CD4-positive, alpha-beta T cell treated with Interleukin-6 at 100 ng/mL for 8 hours (primary cell): Measurements from ENCODE around the gene NEURL3.
"Not testable (repeated sequence)": the region's sequence is repeated elsewhere in the genome, so short reads cannot be mapped to it uniquely, and the experiment has no call there.

Source experiments
- DNase-seq: peaks from one replicate; pipeline ENCODE4 v3.0.0-alpha.2; 2020; ENCODE audit warnings: mixed read lengths, low spot score

NEURL3 gene

GRCh38 chr2:96506907-96507240, 1.7 kb upstream of the NEURL3 start:
- DNase-seq = no peak

DNA sequence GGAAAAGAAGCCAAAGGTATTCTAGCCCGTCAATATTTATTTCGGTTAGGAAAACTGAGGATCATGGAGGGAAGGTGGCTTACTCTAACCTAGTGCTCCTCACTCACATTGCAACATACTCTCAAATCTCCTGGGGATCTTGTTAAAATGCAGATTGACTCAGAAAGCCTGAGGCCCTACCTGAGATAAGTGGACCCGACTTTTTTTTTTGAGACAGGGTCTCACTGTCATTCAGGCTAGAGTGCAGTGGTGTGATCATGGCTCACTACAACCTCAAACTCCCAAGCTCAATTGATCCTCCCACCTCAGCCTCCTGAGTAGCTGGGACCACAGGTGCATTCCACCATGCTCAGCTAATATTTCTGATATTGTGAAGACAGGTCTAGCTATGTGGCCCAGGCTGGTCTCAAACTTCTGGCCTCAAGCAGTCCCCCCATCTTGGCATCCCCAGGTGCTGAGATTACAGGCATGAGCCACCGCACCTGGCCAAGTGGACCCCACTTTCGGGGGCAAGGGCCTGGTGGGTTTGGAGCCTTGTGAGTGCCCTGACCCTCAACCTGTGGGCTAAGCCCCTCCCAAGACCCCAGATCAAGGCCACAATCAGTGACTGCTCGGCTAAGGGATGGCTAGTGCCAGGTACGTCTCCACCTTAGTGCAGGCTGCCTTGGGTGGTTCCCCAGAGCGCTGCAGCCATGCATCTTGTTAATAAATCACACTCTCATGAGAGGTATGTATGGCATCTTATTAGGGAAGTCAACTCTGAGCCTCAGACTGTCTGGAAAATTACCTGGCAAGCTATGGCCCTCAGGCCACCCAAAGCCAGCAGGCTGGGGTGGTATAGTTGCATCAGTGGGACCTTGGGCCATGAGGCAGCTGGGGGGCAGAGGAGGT, 1.1 kb upstream of the NEURL3 start:
- DNase-seq = no peak

DNA sequence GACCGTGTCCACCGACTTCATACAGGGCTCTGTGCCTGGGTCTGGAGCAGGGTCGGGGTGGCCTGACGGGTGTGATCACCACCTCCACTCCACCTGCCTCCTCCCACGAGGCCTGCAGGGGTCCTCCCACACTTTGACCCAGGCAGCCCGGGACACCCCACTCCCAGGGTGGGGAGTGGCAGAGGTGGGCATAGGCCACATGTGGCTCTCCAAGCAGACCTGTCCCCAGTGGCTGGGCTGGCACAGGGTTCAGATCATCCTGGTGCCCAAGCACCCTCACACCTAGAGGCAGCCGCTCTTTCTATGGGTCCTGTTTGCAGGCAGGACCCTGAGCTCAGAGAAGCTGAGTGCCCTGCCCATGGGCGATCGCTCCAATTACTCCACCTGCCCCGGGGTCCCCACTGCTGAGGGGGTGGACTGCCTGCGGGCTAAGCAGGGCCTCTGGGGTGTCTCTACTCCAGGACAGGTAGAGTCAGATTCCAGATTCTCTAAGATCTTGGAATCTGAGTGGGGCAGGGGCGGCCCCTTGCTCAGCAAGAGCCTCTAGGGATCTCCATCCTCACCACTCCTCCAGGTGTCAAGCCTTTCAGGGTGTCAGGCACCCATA, 1.4 kb downstream of the NEURL3 start:
- no peak for DNase-seq

DNA sequence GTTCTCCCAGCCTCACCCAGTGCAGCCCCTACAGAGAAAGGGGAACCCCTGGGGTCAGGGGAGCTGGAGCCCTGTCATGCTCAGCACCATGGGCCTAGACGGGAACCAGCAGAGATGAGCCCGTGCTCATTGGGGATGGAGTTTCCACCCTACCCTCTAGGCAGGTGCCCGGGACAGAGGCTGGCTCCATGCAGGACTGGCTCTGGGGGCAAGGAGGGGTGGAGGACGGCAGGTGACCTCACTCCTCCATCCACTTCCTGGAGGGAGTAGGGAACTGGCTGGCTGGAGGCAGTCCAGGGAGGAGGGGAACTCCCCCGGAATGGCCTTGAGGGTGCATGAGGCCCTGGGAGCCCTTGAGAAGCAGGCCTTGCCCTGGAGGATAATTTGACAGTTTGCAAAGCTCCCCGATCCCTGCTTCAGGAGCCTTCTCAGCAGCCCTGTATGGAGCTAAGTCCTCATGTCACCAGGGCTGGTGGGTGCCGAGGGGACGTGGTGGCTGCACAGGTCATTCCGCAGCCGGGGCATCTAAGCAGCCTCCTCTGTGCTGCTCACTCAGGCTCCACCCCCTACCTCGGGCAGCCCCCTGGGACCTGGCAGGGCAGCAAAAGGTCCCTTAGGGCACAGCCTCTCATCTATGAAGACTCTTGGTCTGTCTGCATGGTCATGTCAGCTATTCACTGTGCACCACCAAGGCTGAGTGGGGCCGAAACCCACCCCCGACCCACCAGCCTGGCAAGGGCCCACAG, 2.1 kb downstream of the NEURL3 start:
- no peak for DNase-seq

- no peak for DNase-seq
Measured at GRCh38 chr2:96501886-96502810, 3.0 kb downstream of the NEURL3 start.

DNA sequence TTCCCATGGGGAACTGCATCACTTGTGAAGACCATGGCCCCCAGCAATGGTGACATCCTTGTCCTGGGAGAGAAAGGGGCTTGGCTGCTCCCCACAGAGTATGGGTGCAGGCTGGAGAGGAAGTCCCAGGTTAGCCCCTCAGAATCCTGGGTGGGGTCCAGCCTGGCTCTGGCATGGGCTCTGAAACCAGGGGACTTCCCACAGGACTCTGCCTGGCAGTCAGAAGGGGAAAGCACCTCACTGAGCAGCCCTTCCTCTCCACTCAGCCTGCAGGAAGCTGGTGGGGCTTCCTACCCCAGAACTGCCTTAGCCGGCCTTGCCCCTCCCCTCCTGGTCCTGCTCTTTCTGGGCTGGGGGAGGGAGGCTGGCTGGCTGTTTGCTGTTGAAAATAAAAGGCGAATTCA, 3.7 kb downstream of the NEURL3 start:
- peak; percentile 33 for DNase-seq

GRCh38 chr2:96500385-96501066, 4.6 kb downstream of the NEURL3 start:
- no peak for DNase-seq

- DNase-seq = no peak
Measured at GRCh38 chr2:96499061-96499960, 5.8 kb downstream of the NEURL3 start.

DNA sequence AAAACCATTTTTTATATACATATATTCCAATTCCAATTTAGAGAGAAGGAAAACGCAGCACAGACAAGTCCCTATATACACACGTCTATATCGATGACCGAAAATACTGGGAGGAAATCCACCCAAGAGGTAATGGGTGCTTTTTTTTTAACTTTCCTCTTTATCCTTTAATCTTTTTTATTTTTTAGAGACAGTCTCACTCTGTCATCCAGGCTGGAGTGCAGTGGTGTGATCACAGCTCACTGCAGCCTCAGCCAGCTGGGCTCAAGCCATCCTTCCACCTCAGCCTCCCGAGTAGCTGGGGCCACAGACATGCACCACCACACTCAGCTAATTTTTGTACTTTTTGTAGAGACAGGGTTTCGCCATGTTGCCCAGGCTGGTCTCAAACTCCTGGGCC, 6.5 kb downstream of the NEURL3 start:
- not testable (repeated sequence) for DNase-seq

- DNase-seq = no peak
Measured at GRCh38 chr2:96498021-96498431, 7.1 kb downstream of the NEURL3 start.

GRCh38 chr2:96495982-96496629, 9.1 kb downstream of the NEURL3 start:
- no peak for DNase-seq

- DNase-seq = no peak
Measured at GRCh38 chr2:96494188-96494587, 11.0 kb downstream of the NEURL3 start.

DNA sequence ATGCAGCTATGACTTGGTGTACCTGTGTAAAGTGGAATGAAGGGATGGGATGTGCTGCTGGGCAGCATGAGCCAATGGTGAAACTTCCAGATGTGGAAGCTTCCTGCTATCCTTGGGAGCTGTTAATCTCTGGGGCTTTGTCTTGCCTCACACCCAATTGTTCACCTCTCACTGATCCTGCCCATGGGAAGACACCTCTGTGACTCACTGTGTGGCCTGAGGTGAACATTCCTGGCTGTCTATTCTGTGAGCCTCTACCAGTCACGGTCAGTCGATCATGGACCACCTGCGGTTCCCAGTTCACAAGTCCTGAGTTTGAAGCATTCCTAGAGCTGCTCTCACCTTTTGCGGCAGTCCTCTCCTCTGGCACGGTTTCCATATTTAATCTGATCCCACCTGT, 12.1 kb downstream of the NEURL3 start:
- no peak for DNase-seq

DNA sequence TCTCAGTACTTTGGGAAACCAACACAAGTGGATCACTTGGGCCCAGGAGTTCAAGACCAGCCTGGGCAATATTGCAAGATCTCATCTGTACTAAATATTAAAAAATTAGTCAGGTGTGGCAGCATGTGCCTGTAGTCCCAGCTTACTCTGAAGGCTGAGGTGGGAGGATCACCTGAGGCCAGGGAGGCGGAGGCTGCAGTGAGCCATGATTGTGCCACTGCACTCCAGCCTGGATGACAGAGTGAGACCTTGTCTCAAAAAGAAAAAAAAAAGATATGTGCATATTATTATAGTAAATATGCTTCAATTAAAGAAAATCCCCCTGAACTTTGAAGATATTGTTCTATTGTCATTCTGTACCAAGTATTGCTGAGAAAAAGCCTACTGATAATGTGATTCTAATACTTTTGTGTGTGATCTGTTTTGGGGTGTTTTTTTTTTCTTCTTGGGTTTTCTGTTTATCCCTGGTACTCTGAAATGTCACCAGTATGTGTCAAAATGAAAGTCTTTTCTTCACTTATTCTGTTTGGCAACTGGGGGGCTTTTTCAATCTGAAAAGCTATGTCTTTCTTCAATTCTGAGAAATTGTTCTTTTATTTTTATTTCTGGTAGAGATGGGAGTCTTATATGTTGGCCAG, 13.2 kb downstream of the NEURL3 start:
- DNase-seq = no peak

GRCh38 chr2:96489663-96490062, 15.5 kb downstream of the NEURL3 start:
- DNase-seq = no peak

DNA sequence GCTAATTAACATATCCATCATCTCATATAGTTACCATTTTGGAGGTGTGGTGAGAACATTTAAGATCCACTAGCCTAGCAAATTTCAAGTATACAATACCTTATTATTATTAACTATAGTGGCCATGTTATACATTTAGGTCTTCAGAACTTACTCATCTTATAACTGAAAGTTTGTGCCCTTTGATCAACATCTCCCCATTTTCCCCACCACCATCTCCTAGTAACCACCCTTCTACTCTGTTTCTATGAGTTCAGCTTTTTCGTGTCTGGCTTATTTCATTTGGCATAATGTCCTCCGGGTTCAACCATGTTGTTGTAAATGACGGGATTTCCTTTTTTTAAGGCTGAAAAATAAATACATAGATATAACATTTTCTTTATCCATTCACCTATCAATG, 15.9 kb downstream of the NEURL3 start:
- no peak for DNase-seq

DNA sequence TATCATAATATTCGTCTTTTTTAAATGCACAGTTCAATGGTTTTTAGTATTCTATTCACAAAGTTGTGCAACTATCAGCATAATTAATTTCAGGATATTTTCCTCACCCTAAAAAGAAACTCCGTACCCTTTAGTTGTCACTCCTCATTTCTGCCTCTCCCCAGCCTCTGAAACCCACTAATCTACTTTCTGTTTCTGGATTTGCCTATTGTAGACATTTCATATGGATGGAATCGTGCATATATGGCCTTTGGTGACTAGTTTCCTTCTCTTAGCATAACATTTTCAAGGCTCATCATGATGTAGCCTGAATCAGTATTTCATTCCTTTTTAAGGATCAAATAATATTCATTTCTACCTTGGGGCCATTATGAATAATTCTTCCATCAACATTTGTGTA, 18.5 kb downstream of the NEURL3 start:
- DNase-seq = no peak

DNA sequence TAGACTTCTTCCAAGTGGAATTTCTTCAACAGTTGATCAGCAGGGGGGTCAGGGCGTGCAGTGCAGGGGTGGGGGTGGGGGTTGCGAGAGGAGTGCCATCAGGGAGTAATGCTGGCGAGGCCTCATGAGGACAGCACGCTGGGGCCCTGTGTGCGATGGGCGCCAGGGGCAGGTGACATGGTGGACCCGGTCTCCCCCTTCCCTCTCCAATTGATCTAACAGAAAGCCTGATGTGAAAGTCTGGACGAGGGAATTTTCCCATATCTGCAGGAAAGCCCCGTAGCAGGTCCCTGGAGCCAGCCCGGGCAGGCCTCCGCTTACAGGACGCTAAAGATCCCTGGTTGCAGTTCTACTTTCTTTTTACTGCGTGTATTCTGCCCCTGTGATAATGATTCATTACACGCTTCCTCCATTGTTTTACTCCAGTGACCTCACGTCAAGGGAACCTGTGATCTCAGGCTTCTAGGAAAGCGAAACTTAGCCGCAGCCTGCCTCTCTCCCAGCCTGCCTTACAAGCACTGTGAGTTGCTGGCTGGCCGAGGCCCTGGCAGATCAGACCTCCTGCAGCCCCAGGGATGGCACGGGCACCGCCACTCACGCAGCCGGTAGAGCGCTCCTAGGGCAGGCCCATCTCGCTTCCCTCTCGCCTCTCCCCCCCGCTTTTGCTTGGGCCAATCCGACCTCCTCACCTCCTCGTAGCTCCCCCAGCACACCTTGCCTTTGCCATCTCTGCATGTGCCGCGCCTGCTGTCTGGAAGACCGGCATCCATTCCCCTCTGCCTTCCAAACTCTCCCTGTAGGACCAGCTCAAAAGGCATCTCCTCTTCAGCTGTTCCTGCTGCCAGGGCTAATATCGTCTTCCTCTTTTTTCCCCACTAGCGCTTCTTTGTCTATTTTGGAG, 19.2 kb downstream of the NEURL3 start:
- DNase-seq = peak; percentile 80
